Tibial artery (tissue), 4 donors: ENCODE measurements around the gene TMEM190.
"Not testable (repeated sequence)": the region's sequence is repeated elsewhere in the genome, so short reads cannot be mapped to it uniquely, and the experiment has no call there.

ENCODE experiments used
- DNase-seq, 2 donors: peaks; one replicate each; pipeline ENCODE4 v3.0.0-alpha.2; 2019
- H3K27ac ChIP-seq, 2 donors: fragments of 200-600 bp; sonication (generic) in 1 of 2; 1 replicate in 1 of 2; 2 replicates in 1 of 2; pipeline ENCODE4 v1.5.1; 2018 to 2019; ENCODE audit warnings: mild to moderate bottlenecking in 1 of 2
- H3K27me3 ChIP-seq, 2 donors: fragments of 200-600 bp; sonication (generic) in 1 of 2; one replicate each; pipeline versions ENCODE4 v1.5.1 to v1.6.0; 2016 to 2019
- H3K36me3 ChIP-seq, 3 donors: fragments of 200-600 bp; sonication (generic) in 2 of 3; one replicate each; pipeline ENCODE4 v1.5.1; 2016 to 2019; ENCODE audit warnings: mild to moderate bottlenecking in 2 of 3
- H3K4me1 ChIP-seq, 4 donors: fragments of 200-600 bp; sonication (generic) in 2 of 4; 1 replicate in 3 of 4; 2 replicates in 1 of 4; pipeline ENCODE4 v1.5.1; 2016 to 2019
- H3K4me3 ChIP-seq, 2 donors: fragments of 200-600 bp; sonication (generic) in 1 of 2; 1 replicate in 1 of 2; 2 replicates in 1 of 2; pipeline ENCODE4 v1.5.1; 2018 to 2019; ENCODE audit warnings: mild to moderate bottlenecking in 2 of 2
- H3K9me3 ChIP-seq, 3 donors: fragments of 200-600 bp; sonication (generic) in 1 of 3; one replicate each; pipeline ENCODE4 v1.5.1; 2016 to 2019
- intact Hi-C: fragments of 100-400 bp; cut with DNase I; formaldehyde crosslinking; loops from one replicate; pipeline ENCODE4 v1.15.0; 2023; ENCODE audit warnings: low total_unique reads
- TF ChIP-seq, protein P1 (sequence below), 2 experiments: fragments of 200-600 bp in 1 of 2; fragments of 450-650 bp in 1 of 2; IDR thresholded peaks; one replicate each; pipeline ENCODE4 v1.5.1; 2017 to 2019; ENCODE audit warnings: antibody characterized with exemption in 2 of 2, mild to moderate bottlenecking in 1 of 2, moderate library complexity in 1 of 2

Gene TMEM190

DNA sequence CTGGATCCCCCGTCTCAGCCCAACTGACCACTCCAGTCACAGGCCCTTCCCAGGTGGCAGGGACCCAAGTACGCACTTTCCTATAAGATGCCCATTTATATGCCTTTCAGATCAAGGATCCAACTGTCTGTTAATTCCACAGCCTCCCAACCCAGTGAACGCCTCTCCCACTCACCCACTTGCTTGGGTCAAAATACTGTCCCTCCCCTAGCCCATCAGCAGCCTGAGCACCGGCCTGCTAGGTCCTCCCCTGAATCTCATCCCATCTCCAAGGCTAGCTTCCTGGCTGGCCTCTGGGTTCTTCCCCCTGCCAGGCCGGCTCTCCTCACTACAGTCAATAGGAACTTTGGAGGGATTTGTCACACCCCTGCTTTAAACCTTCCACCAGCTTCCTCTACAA is 29.0 kb downstream of the TMEM190 start:
- TF ChIP-seq, protein P1, sequence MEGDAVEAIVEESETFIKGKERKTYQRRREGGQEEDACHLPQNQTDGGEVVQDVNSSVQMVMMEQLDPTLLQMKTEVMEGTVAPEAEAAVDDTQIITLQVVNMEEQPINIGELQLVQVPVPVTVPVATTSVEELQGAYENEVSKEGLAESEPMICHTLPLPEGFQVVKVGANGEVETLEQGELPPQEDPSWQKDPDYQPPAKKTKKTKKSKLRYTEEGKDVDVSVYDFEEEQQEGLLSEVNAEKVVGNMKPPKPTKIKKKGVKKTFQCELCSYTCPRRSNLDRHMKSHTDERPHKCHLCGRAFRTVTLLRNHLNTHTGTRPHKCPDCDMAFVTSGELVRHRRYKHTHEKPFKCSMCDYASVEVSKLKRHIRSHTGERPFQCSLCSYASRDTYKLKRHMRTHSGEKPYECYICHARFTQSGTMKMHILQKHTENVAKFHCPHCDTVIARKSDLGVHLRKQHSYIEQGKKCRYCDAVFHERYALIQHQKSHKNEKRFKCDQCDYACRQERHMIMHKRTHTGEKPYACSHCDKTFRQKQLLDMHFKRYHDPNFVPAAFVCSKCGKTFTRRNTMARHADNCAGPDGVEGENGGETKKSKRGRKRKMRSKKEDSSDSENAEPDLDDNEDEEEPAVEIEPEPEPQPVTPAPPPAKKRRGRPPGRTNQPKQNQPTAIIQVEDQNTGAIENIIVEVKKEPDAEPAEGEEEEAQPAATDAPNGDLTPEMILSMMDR (IDR thresholded peaks at IDR 0.05), result no peak
- Histone ChIP-seq H3K27ac (no peak overlapping the region), H3K4me1 (peaks cover 8 to 24% (median 17%) of the 10 kb centered on the region in 4 donors), H3K36me3 (peaks cover 16 to 54% (median 50%) of the 10 kb centered on the region in 3 donors), H3K27me3 (no peaks in the 10 kb centered on the region), H3K9me3 (no peaks in the 10 kb centered on the region), H3K4me3 (no peak overlapping the region)
- intact Hi-C loops, result loop anchor here (10.0 kb wide), 1 partner anchor 229 kb away; no protein-coding TSS in a partner anchor
- no peak for DNase-seq

DNA sequence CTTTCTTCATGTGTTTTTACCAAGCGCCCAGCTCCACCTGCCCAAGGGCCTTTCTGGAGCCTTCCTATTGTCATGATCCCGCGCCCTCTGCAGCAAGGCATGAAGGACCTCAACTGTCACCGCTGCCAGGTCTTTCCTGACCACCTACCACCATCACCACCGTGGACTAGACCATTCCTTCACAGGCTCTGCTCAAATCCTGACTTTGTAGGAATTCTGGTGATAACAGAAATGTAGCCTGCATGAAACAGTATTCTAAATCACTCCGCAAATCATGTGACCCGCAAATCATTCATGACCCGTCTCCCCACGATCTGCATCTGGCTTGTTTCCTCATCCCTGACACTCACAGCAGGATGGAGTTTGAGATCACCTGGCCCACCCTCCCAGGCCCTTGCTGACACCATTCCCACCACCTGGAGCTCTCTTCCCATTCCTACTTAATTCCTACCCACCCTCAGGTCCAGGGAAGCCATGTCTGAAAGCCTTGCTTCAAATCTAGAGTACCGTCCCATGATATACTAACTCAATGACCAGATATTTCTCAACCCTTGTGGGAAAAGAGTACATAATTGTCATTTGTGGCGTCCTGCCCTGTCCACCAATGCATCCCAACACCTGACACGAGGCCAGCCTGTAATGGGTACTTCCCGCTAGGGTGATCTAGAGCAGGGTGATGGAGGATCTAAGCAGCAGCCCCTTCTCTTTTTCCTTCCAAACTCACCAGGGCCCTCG is 29.6 kb downstream of the TMEM190 start:
- H3K27ac ChIP-seq, result peak overlapping the region in 1 of 2 donors; percentile 97
- intact Hi-C loops, result loop anchor here (10.0 kb wide), 1 partner anchor 229 kb away; no protein-coding TSS in a partner anchor

DNA sequence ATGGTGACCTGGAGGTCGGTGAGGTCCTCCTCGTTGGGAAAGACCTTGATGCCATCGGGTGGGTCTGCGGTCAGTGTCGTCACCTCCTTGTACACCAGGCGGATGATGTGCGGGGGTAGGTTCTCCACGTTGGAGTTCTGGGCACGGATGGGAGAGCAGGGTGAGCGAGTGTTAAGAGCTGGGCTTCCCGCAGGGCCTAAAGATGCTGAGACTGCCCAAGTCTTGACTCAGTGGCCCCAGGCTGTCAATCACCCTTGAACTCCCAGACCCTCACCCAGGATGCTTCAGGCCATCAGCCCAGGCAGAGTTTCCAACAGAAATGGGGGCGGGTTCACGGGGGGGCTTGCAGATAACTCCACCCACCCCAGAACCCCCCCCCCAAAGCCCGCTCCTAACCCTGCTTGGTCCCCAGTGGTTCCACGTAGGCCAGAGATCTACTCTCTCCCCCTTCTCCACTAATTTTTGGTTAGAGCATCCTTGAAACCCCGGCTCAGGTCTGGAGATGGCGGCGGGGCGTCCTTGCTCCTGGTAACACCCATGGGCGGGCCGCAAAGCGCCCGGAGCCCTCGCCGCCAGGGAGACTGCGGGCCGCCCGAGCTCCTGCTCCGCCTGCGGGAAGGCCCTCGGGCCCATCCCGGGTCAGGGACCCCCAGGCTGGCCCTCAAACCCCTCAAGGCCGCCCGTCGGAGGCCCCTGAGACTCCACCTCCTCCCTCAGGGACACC is 30.4 kb downstream of the TMEM190 start:
- Histone ChIP-seq H3K36me3 (peaks cover 16 to 41% (median 36%) of the 10 kb centered on the region in 3 donors), H3K27ac (peak overlapping the region; percentile 97), H3K4me3 (peak overlapping the region; percentile 72 to 92), H3K9me3 (no peaks in the 10 kb centered on the region), H3K4me1 (peaks cover 8 to 24% (median 16%) of the 10 kb centered on the region in 4 donors), H3K27me3 (no peaks in the 10 kb centered on the region)
- TF ChIP-seq, protein P1 (IDR thresholded peaks at IDR 0.05), result no peak
- intact Hi-C loops, result loop anchor here (10.0 kb wide), 1 partner anchor 228 kb away; no protein-coding TSS in a partner anchor
- peak in 1 of 2 donors; percentile 69 for DNase-seq

More for the DNA sequence above, 29.6 kb downstream of the TMEM190 start:
- no peak for DNase-seq
- TF ChIP-seq, protein P1 (IDR thresholded peaks at IDR 0.05), result no peak
- H3K36me3 ChIP-seq, result peaks cover 16 to 48% (median 44%) of the 10 kb centered on the region in 3 donors
- no peaks in the 10 kb centered on the region for H3K9me3 ChIP-seq
- peaks cover 8 to 24% (median 16%) of the 10 kb centered on the region in 4 donors for H3K4me1 ChIP-seq
- peak overlapping the region; percentile 72 to 92 for H3K4me3 ChIP-seq
- no peaks in the 10 kb centered on the region for H3K27me3 ChIP-seq

DNA sequence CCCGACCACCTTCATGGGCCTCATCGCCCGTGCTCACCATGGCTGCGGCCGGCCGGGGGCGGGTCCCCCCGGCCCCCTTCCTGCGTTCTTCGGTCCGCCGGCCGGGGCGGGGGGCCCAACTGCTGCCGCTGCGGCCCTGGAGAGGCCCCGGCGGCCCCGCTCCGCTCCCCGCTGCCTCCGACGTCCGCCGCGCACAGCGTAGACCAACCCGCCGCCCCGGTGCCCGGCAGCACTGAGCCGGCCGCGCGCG is 30.8 kb downstream of the TMEM190 start, which contains the start of gene UBE2S:
TSS of gene UBE2S (minus strand) at position 239 of the 250 bp plus-strand sequence. CDS start at position 40, 199 bp downstream.
- H3K27ac ChIP-seq, result peak within 1 kb of the TSS; percentile 97
- peaks cover 8 to 24% (median 16%) of the 10 kb centered on the region in 4 donors for H3K4me1 ChIP-seq
- not testable (repeated sequence) for H3K27me3 ChIP-seq, DNase-seq, H3K9me3 ChIP-seq
- H3K4me3 ChIP-seq, result peak within 1 kb of the TSS; percentile 72 to 92
- peaks cover 15 to 36% (median 32%) of the 10 kb centered on the region in 3 donors for H3K36me3 ChIP-seq
- intact Hi-C loops, result loop anchor here (10.0 kb wide), 1 partner anchor 227 kb away; no protein-coding TSS in a partner anchor

DNA sequence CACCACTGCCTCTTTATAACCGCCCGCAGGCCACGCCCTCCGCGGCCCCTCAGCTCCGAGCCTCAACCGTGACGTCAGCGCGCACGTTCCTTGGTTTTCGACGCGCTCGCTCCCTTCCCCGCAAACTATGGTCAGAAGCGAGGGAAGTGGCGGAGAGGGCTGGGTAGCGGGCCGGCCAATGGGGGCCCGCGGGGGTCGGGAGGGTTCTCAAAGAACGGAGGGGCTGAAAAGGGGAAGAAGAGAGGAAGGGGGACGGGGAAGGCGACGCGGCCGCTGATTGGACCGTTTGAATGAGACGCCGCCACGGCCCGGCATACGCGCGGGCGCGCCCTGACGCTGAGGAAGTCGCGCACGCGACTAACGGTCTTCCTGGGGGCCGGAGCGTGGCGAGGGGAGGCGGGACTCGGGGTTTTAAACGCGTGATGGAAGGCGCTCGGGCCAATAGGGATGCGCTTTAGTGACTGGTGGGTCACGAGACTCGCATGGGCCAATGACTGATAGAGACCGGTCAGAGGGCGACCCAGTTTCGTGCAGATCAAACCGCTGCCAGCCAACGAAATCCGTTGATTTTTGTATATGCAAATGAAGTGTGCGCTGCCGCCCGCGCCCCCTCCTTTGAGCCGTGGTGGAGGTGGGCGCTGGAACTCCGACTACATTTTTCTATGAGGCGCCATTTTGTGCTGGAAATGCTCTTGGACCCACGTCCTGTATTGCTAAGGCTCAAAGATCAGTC is 31.3 kb downstream of the TMEM190 start:
- intact Hi-C loops, result loop anchor here (10.0 kb wide), 1 partner anchor 227 kb away; no protein-coding TSS in a partner anchor
- Histone ChIP-seq H3K4me3 (peak overlapping the region; percentile 72 to 92), H3K27ac (peak overlapping the region; percentile 97), H3K27me3 (no peaks in the 10 kb centered on the region), H3K36me3 (peaks cover 12 to 31% (median 27%) of the 10 kb centered on the region in 3 donors), H3K4me1 (peaks cover 8 to 24% (median 16%) of the 10 kb centered on the region in 4 donors), H3K9me3 (no peaks in the 10 kb centered on the region)
- peak; percentile 98 to 99 for DNase-seq
- TF ChIP-seq, protein P1 (IDR thresholded peaks at IDR 0.05), result no peak
